ENCODE measurements around the gene LIMK2. TPM values are rescaled to one million over a fixed set of nuclear protein-coding genes. Genes with fewer than 3 reads are reported as not detected.

Gene LIMK2
- total RNA-seq, 1 experiment from 2014 or later = 42.5 TPM

GRCh38 chr22:31321421-31321820 is 109.3 kb downstream of the LIMK2 start:
- TF ChIP-seq EZH2 (IDR thresholded peaks at IDR 0.05; ENCODE audit: low read depth) (no peak), CTCF (conservative IDR thresholded peaks at IDR 0.05) (no peak)
- no peaks in the 10 kb centered on the region; the same call in 1 of the 2 replicates for H3F3A ChIP-seq (ENCODE audit: insufficient read depth, low read depth)
- no peaks in the 10 kb centered on the region for H4K20me1 ChIP-seq (ENCODE audit: insufficient read depth)
- no peak overlapping the region for H3K4me2 ChIP-seq
- H3K27me3 ChIP-seq (ENCODE audit: insufficient read depth, low read depth) = no peaks in the 10 kb centered on the region
- H3K36me3 ChIP-seq (ENCODE audit: low read depth) = peaks cover 10% of the 10 kb centered on the region; the same call in 1 of the 2 replicates
- H3K9me2 ChIP-seq (ENCODE audit: insufficient read depth) = no peaks in the 10 kb centered on the region
- ChIA-PET POLR2A (ENCODE audit: unreplicated experiment) (interaction anchor here (0.6 kb wide), 1 partner anchor 924 kb away, joined by 4 read pairs; no protein-coding TSS in a partner anchor), CTCF (interaction anchor here (0.6 kb wide), 1 partner anchor 49 kb away, joined by 3 read pairs; no protein-coding TSS in a partner anchor)
- H3K4me3 ChIP-seq = no peak overlapping the region
- no TSS peak for BruUV-seq (replicated peaks)
- H3K4me1 ChIP-seq (replicated peaks; ENCODE audit: insufficient read depth) = no peaks in the 10 kb centered on the region
- H3K27ac ChIP-seq = no peak overlapping the region
- no peak for DNase-seq
- intact Hi-C loops (cut with micrococcal nuclease; ENCODE audit: unreplicated experiment) = no loop called here
- no peaks in the 10 kb centered on the region for H3K79me2 ChIP-seq (ENCODE audit: low read depth)
- no peak overlapping the region for H2AFZ ChIP-seq
- no peaks in the 10 kb centered on the region for H3K9me3 ChIP-seq (ENCODE audit: insufficient read depth, low read depth)

- Histone ChIP-seq H3K27ac (no peak overlapping the region), H4K20me1 (ENCODE audit: insufficient read depth) (no peaks in the 10 kb centered on the region), H3K36me3 (ENCODE audit: low read depth) (peaks cover 21% of the 10 kb centered on the region; the same call in 1 of the 2 replicates), H3K27me3 (ENCODE audit: insufficient read depth, low read depth) (no peaks in the 10 kb centered on the region), H3F3A (ENCODE audit: insufficient read depth, low read depth) (no peaks in the 10 kb centered on the region; the same call in 1 of the 2 replicates), H3K9me3 (ENCODE audit: insufficient read depth, low read depth) (no peaks in the 10 kb centered on the region), H2AFZ (no peak overlapping the region), H3K79me2 (ENCODE audit: low read depth) (no peaks in the 10 kb centered on the region), H3K4me1 (replicated peaks; ENCODE audit: insufficient read depth) (no peaks in the 10 kb centered on the region), H3K9me2 (ENCODE audit: insufficient read depth) (no peaks in the 10 kb centered on the region), H3K4me2 (no peak overlapping the region), H3K4me3 (no peak overlapping the region)
- ChIA-PET CTCF (interaction anchor here (0.6 to 1.4 kb wide), 3 partner anchors 10 to 21 kb away, joined by 3 to 12 read pairs (median 7); no protein-coding TSS in a partner anchor), POLR2A (ENCODE audit: unreplicated experiment) (interaction anchor here (0.6 kb wide), 1 partner anchor 95 kb away, joined by 3 read pairs; no protein-coding TSS in a partner anchor)
- no peak for TF ChIP-seq EZH2 (IDR thresholded peaks at IDR 0.05; ENCODE audit: low read depth)
- TF ChIP-seq CTCF (conservative IDR thresholded peaks at IDR 0.05) = no peak
- DNase-seq = no peak
- intact Hi-C loops (cut with micrococcal nuclease; ENCODE audit: unreplicated experiment) = no loop called here
- BruUV-seq (replicated peaks) = no TSS peak
Observed at GRCh38 chr22:31323578-31324550, 111.8 kb downstream of the LIMK2 start.

- peaks cover 5% of the 10 kb centered on the region; the same call in 1 of the 2 replicates for H3F3A ChIP-seq (ENCODE audit: insufficient read depth, low read depth)
- no peaks in the 10 kb centered on the region for H3K9me2 ChIP-seq (ENCODE audit: insufficient read depth)
- H3K4me2 ChIP-seq = no peak overlapping the region
- no TSS peak for BruUV-seq (replicated peaks)
- CTCF ChIA-PET = no interaction called here
- no peak for DNase-seq
- H2AFZ ChIP-seq = no peak overlapping the region
- TF ChIP-seq EZH2 (IDR thresholded peaks at IDR 0.05; ENCODE audit: low read depth) (no peak), CTCF (conservative IDR thresholded peaks at IDR 0.05) (no peak)
- peaks cover 15% of the 10 kb centered on the region for H3K4me1 ChIP-seq (replicated peaks; ENCODE audit: insufficient read depth)
- no peak overlapping the region for H3K4me3 ChIP-seq
- no peaks in the 10 kb centered on the region for H3K79me2 ChIP-seq (ENCODE audit: low read depth)
- H3K36me3 ChIP-seq (ENCODE audit: low read depth) = peaks cover 42% of the 10 kb centered on the region
- intact Hi-C loops (cut with micrococcal nuclease; ENCODE audit: unreplicated experiment) = no loop called here
- H4K20me1 ChIP-seq (ENCODE audit: insufficient read depth) = no peaks in the 10 kb centered on the region; the same call in 1 of the 2 replicates
- H3K27ac ChIP-seq = no peak overlapping the region
- POLR2A ChIA-PET (ENCODE audit: unreplicated experiment) = no interaction called here
- no peaks in the 10 kb centered on the region for H3K9me3 ChIP-seq (ENCODE audit: insufficient read depth, low read depth)
- no peaks in the 10 kb centered on the region for H3K27me3 ChIP-seq (ENCODE audit: insufficient read depth, low read depth)
Observed at GRCh38 chr22:31326877-31327276, 114.8 kb downstream of the LIMK2 start.
